ENCODE measurements around the gene ZNF441.
"Not testable (repeated sequence)": the region's sequence is repeated elsewhere in the genome, so short reads cannot be mapped to it uniquely, and the experiment has no call there.

The ZNF441 gene

DNA sequence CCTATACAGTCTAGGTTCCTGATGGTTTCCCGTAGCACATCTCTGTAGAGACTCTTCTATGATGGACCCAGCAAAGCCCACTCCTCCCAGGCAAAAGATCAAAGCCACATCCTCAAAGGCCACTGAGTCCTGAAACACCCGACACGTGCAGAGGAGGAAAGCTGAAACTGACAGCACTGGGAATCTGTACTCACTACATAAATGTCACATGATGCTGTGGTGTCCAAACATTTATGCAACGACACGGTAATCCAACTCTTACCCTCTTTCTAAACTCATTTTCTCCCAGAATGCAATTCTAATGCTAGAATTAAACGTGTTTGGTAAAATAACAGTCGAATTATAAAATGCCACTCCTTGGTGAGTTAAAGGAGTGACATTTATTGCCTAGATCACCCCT is 7.0 kb upstream of the ZNF441 start:
- Mint-ChIP-seq H3K4me3 (no peak overlapping the region), H3K9me3 (peaks cover 15% of the 10 kb centered on the region), H3K4me1 (no peaks in the 10 kb centered on the region), H3K27ac (no peak overlapping the region), H3K36me3 (no peaks in the 10 kb centered on the region), H3K27me3 (no peaks in the 10 kb centered on the region)
- no peak for ATAC-seq

DNA sequence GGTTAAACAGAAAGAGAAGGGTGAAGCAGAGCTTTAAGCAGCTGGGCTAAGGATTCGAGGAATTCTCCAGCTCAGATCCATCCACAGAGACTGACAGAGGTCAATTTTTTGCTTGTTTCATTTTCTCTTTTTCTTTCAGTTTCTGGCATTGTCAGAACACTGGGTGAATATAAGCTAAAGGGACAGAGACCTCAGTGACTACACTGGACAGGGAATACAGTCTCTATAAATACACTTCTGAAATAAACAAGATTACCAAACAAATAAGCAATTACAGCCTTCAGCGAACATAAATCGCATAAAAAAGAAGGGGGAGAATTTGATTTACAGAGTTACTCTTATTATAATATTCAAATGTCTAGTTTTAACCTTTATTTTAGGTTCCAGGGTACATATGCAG is 3.7 kb upstream of the ZNF441 start:
- Mint-ChIP-seq H3K36me3 (no peaks in the 10 kb centered on the region), H3K4me3 (no peak overlapping the region), H3K27me3 (no peaks in the 10 kb centered on the region), H3K9me3 (peaks cover 7% of the 10 kb centered on the region), H3K4me1 (peaks cover 12% of the 10 kb centered on the region), H3K27ac (no peak overlapping the region)
- no peak for ATAC-seq

- H3K4me3 Mint-ChIP-seq: no peak overlapping the region
- H3K9me3 Mint-ChIP-seq: peaks cover 7% of the 10 kb centered on the region
- H3K27ac Mint-ChIP-seq: no peak overlapping the region
- peaks cover 16% of the 10 kb centered on the region for H3K4me1 Mint-ChIP-seq
- H3K36me3 Mint-ChIP-seq: peaks cover under 1% of the 10 kb centered on the region
- ATAC-seq: no peak
- H3K27me3 Mint-ChIP-seq: no peaks in the 10 kb centered on the region
These were observed 3.2 kb upstream of the ZNF441 start for GRCh38 chr19:11763611-11764010.

DNA sequence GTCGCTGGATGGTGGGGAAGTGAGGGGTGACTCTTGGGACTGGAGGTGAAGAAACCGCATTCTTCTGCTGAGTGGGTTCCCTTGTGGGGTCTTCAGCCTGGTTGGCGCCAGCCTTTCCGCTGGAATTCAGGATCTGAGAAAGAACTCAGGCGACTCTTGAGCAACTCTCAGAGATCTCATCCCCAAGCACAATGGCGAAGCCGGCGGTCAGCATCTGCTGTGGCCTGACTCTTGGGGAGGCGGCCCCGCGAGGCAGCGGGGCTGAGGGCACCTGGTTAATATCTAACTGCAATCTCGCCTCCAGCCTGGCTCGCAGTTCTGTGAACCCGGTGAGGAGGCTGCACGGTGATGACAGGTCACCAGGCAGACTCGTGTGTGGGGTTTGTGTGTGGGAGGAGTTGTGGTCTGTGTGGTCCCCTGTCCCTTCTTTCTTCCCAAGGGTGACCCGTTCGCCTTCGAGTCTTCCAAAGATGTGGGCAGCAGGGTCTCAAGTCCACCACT is 883 bp downstream of the ZNF441 start:
- Mint-ChIP-seq H3K27me3 (no peaks in the 10 kb centered on the region), H3K4me1 (peaks cover 22% of the 10 kb centered on the region), H3K27ac (peak overlapping the region; percentile 96), H3K4me3 (peak overlapping the region; percentile 99), H3K9me3 (peaks cover 18% of the 10 kb centered on the region), H3K36me3 (peaks cover 28% of the 10 kb centered on the region)
- ATAC-seq: peak; percentile 2

DNA sequence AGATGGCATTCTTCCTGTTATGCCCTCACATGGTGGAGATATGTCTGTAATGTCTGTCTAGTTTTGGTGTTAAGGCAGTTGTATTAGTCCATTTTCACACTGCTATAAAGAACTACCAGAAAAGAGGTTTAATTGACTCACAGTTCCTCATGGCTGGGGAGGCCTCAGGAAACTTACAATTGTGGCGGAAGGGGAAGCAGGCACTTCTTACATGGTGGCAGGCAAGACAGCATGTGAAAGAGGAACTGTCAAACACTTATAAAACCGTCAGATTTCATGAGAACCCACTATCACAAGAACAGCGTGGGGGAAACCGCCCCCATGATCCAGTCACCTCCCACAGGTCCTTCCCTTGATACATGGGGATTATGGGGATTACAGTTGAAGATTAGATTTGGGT is 3.2 kb downstream of the ZNF441 start:
- Mint-ChIP-seq H3K27me3 (no peaks in the 10 kb centered on the region), H3K9me3 (peaks cover 20% of the 10 kb centered on the region)
- ATAC-seq: no peak

GRCh38 chr19:11771520-11771919 is 4.7 kb downstream of the ZNF441 start:
- Mint-ChIP-seq H3K4me1 (peaks cover 25% of the 10 kb centered on the region), H3K36me3 (peaks cover 53% of the 10 kb centered on the region), H3K9me3 (peaks cover 20% of the 10 kb centered on the region)
- H3K4me3 Mint-ChIP-seq, H3K27ac Mint-ChIP-seq, ATAC-seq, H3K27me3 Mint-ChIP-seq: not testable (repeated sequence)

More for the DNA sequence above, 3.2 kb downstream of the ZNF441 start:
- Mint-ChIP-seq H3K4me3 (no peak overlapping the region), H3K4me1 (peaks cover 27% of the 10 kb centered on the region), H3K27ac (no peak overlapping the region), H3K36me3 (peaks cover 45% of the 10 kb centered on the region)

DNA sequence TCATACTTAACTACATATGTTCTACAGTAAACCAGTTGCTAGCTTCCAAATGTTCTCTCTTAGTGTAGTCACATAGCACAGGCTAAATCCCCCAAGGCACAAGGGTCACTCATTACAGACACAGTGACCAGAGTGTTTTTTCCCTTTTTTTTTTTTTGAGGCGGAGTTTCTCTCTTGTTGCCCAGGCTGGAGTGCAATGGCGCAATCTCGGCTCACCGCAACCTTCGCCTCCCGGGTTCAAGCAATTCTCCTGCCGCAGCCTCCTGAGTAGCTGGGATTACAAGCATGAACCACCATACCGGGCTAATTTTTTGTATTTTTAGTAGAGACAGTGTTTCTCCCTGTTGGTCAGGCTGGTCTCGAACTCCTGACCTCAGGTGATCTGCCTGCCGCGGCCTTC is 9.9 kb downstream of the ZNF441 start:
- H3K4me3 Mint-ChIP-seq, H3K27ac Mint-ChIP-seq, H3K4me1 Mint-ChIP-seq, ATAC-seq, H3K27me3 Mint-ChIP-seq: not testable (repeated sequence)
- Mint-ChIP-seq H3K36me3 (peaks cover 84% of the 10 kb centered on the region), H3K9me3 (peaks cover 24% of the 10 kb centered on the region)

- no peak overlapping the region for H3K4me3 Mint-ChIP-seq
- H3K27ac Mint-ChIP-seq: no peak overlapping the region
- no peaks in the 10 kb centered on the region for H3K4me1 Mint-ChIP-seq
- no peak for ATAC-seq
- peaks cover 18% of the 10 kb centered on the region for H3K9me3 Mint-ChIP-seq
- no peaks in the 10 kb centered on the region for H3K27me3 Mint-ChIP-seq
- H3K36me3 Mint-ChIP-seq: peaks cover 88% of the 10 kb centered on the region
These were observed 13.7 kb downstream of the ZNF441 start for GRCh38 chr19:11780431-11781020.

GRCh38 chr19:11781295-11782057 is 14.7 kb downstream of the ZNF441 start:
- Mint-ChIP-seq H3K27ac (no peak overlapping the region), H3K27me3 (no peaks in the 10 kb centered on the region), H3K4me3 (no peak overlapping the region), H3K4me1 (no peaks in the 10 kb centered on the region), H3K9me3 (peaks cover 18% of the 10 kb centered on the region), H3K36me3 (peaks cover 81% of the 10 kb centered on the region)
- no peak for ATAC-seq

- no peaks in the 10 kb centered on the region for H3K27me3 Mint-ChIP-seq
- H3K4me3 Mint-ChIP-seq: no peak overlapping the region
- H3K4me1 Mint-ChIP-seq: no peaks in the 10 kb centered on the region
- H3K27ac Mint-ChIP-seq: no peak overlapping the region
- ATAC-seq: no peak
- H3K36me3 Mint-ChIP-seq: peaks cover 58% of the 10 kb centered on the region
- H3K9me3 Mint-ChIP-seq: peaks cover 25% of the 10 kb centered on the region
These were observed 17.0 kb downstream of the ZNF441 start for GRCh38 chr19:11783767-11784166.

DNA sequence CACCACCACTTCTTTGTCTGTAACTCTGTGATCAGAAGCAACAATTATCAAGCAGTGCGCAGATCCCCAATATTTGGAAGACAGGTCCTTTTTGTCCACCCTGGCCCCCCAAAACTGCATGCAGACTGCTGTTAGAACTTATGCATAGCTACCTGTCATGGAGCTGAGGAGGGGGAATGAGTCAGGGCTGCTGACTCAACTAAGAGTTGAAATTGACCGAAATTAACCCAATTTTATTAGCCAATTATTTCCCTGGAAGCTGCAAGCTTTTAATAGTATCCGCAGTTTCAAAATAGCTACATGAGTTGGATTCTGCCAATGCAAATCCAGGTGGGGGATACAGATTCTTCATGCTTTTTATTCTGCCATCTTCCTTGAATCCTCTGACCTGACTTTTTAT is 17.6 kb downstream of the ZNF441 start:
- ATAC-seq: no peak
- Mint-ChIP-seq H3K36me3 (peaks cover 52% of the 10 kb centered on the region), H3K9me3 (peaks cover 25% of the 10 kb centered on the region), H3K27me3 (no peaks in the 10 kb centered on the region), H3K4me1 (no peaks in the 10 kb centered on the region), H3K4me3 (no peak overlapping the region), H3K27ac (no peak overlapping the region)

DNA sequence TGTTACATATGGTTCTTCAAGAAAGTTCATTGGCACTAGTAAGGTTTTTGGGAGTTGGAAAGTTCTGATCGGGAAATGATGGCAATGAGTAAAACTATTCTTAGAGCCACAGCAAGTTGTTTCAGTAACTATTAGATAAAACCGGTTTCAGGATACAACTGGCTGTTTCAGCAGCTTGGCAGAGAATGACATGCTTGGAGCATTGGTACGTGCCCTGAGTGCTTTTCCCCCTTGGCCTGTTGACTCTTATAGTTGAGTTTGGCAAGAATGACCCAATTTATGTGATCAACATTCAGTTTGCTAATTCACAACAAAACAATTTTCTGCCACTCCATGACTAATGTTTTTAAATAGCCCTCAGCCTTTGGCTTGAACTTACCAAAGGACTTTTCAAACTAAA is 20.7 kb downstream of the ZNF441 start:
- Mint-ChIP-seq H3K4me1 (no peaks in the 10 kb centered on the region), H3K9me3 (peaks cover 22% of the 10 kb centered on the region), H3K4me3 (no peak overlapping the region), H3K27me3 (no peaks in the 10 kb centered on the region), H3K36me3 (peaks cover 28% of the 10 kb centered on the region), H3K27ac (no peak overlapping the region)
- no peak for ATAC-seq

- no peak overlapping the region for H3K4me3 Mint-ChIP-seq
- H3K9me3 Mint-ChIP-seq: peaks cover 17% of the 10 kb centered on the region
- H3K4me1 Mint-ChIP-seq: peaks cover 16% of the 10 kb centered on the region
- H3K36me3 Mint-ChIP-seq: no peaks in the 10 kb centered on the region
- no peak for ATAC-seq
- H3K27me3 Mint-ChIP-seq: no peaks in the 10 kb centered on the region
- no peak overlapping the region for H3K27ac Mint-ChIP-seq
These were observed 26.1 kb downstream of the ZNF441 start for GRCh38 chr19:11792942-11793341.

GRCh38 chr19:11797491-11797890 is 30.7 kb downstream of the ZNF441 start:
- no peaks in the 10 kb centered on the region for H3K36me3 Mint-ChIP-seq
- H3K27me3 Mint-ChIP-seq: no peaks in the 10 kb centered on the region
- H3K4me3 Mint-ChIP-seq: peak overlapping the region; percentile 96
- H3K9me3 Mint-ChIP-seq: peaks cover 10% of the 10 kb centered on the region
- H3K27ac Mint-ChIP-seq: peak overlapping the region; percentile 83
- peak; percentile 77 for ATAC-seq
- peaks cover 24% of the 10 kb centered on the region for H3K4me1 Mint-ChIP-seq

DNA sequence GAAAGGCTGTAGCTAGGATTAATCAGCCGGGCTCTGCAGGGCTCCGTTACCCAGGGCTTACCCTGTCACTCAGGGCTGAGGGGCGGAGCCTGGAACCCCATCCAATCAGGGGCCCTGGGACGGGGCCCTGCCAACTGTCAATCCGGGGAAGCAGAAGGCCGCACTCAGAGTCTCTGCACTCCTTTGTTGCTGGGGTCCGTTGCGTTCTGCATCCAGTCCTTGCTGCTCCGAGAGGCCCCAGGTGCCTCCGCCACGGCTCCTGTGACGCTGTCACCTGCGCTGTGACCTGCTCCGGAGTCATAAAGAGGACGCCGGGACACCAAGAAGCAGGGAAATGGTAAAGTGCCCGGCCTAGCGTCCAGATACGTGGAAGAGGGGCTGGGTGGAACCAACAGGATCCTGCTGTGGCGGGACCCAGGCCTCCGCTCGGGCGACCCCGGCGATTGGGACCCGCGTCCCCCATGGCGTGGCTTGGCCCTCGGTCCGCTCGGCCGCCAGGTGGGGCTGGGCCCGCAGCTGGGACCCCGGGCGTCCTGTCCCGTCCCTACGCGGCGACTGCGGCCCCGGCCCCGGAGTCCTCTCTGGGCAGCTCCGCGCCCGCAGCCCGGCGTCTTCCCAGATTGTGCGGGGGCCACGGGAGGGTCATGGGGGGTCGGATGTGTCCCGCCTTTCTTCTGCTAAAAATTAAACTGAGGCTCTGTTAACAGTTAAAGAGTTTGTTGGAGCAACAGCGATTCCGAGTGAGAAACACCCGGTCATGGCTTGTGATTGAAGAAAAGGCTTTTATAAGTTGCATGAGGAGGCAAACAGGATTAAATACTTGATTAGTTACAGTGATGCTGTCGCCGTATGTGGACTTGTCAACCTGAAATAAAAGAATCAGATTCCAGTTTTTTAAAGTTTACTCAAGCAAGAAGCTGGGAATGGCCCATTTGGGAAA is 31.9 kb downstream of the ZNF441 start, which contains the start of gene ZNF491:
TSS of gene ZNF491 (plus strand) at position 133 of the 940 bp plus-strand sequence. CDS start 7,431 bp downstream, outside the sequence.
- Mint-ChIP-seq H3K36me3 (no peaks in the 10 kb centered on the region), H3K9me3 (peaks cover 7% of the 10 kb centered on the region), H3K4me3 (peak within 1 kb of the TSS; percentile 96), H3K27me3 (no peaks in the 10 kb centered on the region), H3K27ac (peak within 1 kb of the TSS; percentile 83), H3K4me1 (peaks cover 24% of the 10 kb centered on the region)
- ATAC-seq: peak; percentile 100
